HepG2 (cell line): ENCODE data around the gene CFAP69. TPM values are rescaled to one million over a fixed set of nuclear protein-coding genes. Genes with fewer than 3 reads are reported as not detected.
A peak's percentile ranks its signal among the peaks of the same experiment; 100 is the strongest.

Experiments used
- ATAD3A ChIP-seq: sonication (generic); formaldehyde crosslinking; IDR thresholded peaks from 2 replicates; pipeline ENCODE4 v1.4.0; 2020; ENCODE audit warnings: missing genetic modification reagents
- FOXA1 ChIP-seq, 2 experiments: fragments of 450-650 bp in 1 of 2; sonication (generic) in 1 of 2; formaldehyde crosslinking in 1 of 2; IDR thresholded peaks; 2 replicates each; pipeline versions ENCODE4 v1.4.0 to v1.6.1; 2016 to 2020; ENCODE audit warnings: missing genetic modification reagents in 1 of 2
- HNF4G ChIP-seq, 2 experiments: sonication (generic) in 1 of 2; formaldehyde crosslinking in 1 of 2; IDR thresholded peaks; 2 replicates each; pipeline versions ENCODE4 v1.4.0 to v1.6.1; 2011 to 2020; ENCODE audit warnings: borderline replicate concordance in 2 of 2, low read depth in 2 of 2, mild to moderate bottlenecking in 2 of 2, low read length in 1 of 2, missing genetic modification reagents in 1 of 2, moderate library complexity in 1 of 2
- IRF2 ChIP-seq: IDR thresholded peaks from 2 replicates; pipeline ENCODE4 v1.6.1; 2018; ENCODE audit warnings: missing genetic modification reagents, missing compliant biosample characterization
- MEF2D ChIP-seq: sonication (generic); formaldehyde crosslinking; IDR thresholded peaks from 2 replicates; pipeline ENCODE4 v1.5.1; 2020; ENCODE audit warnings: mild to moderate bottlenecking, missing genetic modification reagents
- NFE2 ChIP-seq: sonication (generic); formaldehyde crosslinking; IDR thresholded peaks from 2 replicates; pipeline ENCODE4 v1.4.0; 2020; ENCODE audit warnings: missing genetic modification reagents
- STAT5B ChIP-seq: sonication (generic); formaldehyde crosslinking; IDR thresholded peaks from 2 replicates; pipeline ENCODE4 v1.4.0; 2020; ENCODE audit warnings: missing genetic modification reagents
- ZFYVE20 ChIP-seq: sonication (generic); formaldehyde crosslinking; IDR thresholded peaks from 2 replicates; pipeline ENCODE4 v1.8.0; 2023; ENCODE audit warnings: low read depth, mild to moderate bottlenecking, moderate library complexity, missing genetic modification reagents, borderline replicate concordance
- ZNF260 ChIP-seq: sonication (generic); formaldehyde crosslinking; IDR thresholded peaks from 2 replicates; pipeline ENCODE4 v1.4.0; 2020; ENCODE audit warnings: missing genetic modification reagents, low read depth, mild to moderate bottlenecking, borderline replicate concordance
- ZNF337 ChIP-seq: sonication (generic); formaldehyde crosslinking; IDR thresholded peaks from 2 replicates; pipeline ENCODE4 v1.5.1; 2020; ENCODE audit warnings: missing genetic modification reagents, low read depth, mild to moderate bottlenecking, borderline replicate concordance
- ZNF644 ChIP-seq: IDR thresholded peaks from 2 replicates; pipeline ENCODE4 v1.6.1; 2016; ENCODE audit warnings: low read depth
- ZSCAN25 ChIP-seq: sonication (generic); formaldehyde crosslinking; IDR thresholded peaks from 2 replicates; pipeline ENCODE4 v1.8.0; 2022; ENCODE audit warnings: mild to moderate bottlenecking, missing genetic modification reagents
- ZSCAN31 ChIP-seq: sonication (generic); formaldehyde crosslinking; IDR thresholded peaks from 2 replicates; pipeline ENCODE4 v1.5.0; 2020; ENCODE audit warnings: low read depth, mild to moderate bottlenecking, missing genetic modification reagents
- polyA plus RNA-seq, 8 experiments: library from polyadenylated mRNA; depleted of rRNA in 3 of 8; stranded (reverse) in 7 of 8; unstranded in 1 of 8; fragments of >200 nt; fragmentation: Illumina TruSeq in 4 of 8; extraction: Trizol in 4 of 8; gene quantifications; 2 replicates each; pipeline versions ENCODE4 v1.2.1 to v1.2.3, GENCODE V29; 2011 to 2016; ENCODE audit warnings: low read depth in 4 of 8, missing spikeins in 1 of 8, mixed read lengths in 1 of 8; ENCODE audit not compliant: insufficient read depth in 1 of 8
- total RNA-seq, 5 experiments: library from RNA; depleted of rRNA; stranded (reverse); fragments of >200 nt; fragmentation: Illumina TruSeq; extraction: Trizol; gene quantifications; 2 replicates each; pipeline ENCODE4 v1.2.3, GENCODE V29; 2016; ENCODE audit warnings: low read depth in 1 of 5
- TF ChIP-seq, protein P1 (sequence below): sonication (generic); formaldehyde crosslinking; IDR thresholded peaks from 2 replicates; pipeline ENCODE4 v1.8.0; 2023; ENCODE audit warnings: mild to moderate bottlenecking, missing genetic modification reagents
- TF ChIP-seq, protein P2 (sequence below): sonication (generic); formaldehyde crosslinking; IDR thresholded peaks from 2 replicates; pipeline ENCODE4 v1.5.0; 2020; ENCODE audit warnings: mild to moderate bottlenecking, missing genetic modification reagents
- TF ChIP-seq, protein P3 (sequence below): sonication (generic); formaldehyde crosslinking; conservative IDR thresholded peaks from 2 replicates; pipeline ENCODE4 v1.4.0; 2020; ENCODE audit warnings: mild to moderate bottlenecking, missing genetic modification reagents, moderate library complexity
- TF ChIP-seq, protein P4 (sequence below): sonication (generic); formaldehyde crosslinking; IDR thresholded peaks from 2 replicates; pipeline ENCODE4 v1.5.0; 2020; ENCODE audit warnings: mild to moderate bottlenecking, missing genetic modification reagents

CFAP69 gene
- total and polyA plus RNA-seq, 2 of the 13 experiments (the other 11 are each of a cell fraction or from before 2014, with no cell fraction given), result 2.2 to 4.0 TPM

DNA sequence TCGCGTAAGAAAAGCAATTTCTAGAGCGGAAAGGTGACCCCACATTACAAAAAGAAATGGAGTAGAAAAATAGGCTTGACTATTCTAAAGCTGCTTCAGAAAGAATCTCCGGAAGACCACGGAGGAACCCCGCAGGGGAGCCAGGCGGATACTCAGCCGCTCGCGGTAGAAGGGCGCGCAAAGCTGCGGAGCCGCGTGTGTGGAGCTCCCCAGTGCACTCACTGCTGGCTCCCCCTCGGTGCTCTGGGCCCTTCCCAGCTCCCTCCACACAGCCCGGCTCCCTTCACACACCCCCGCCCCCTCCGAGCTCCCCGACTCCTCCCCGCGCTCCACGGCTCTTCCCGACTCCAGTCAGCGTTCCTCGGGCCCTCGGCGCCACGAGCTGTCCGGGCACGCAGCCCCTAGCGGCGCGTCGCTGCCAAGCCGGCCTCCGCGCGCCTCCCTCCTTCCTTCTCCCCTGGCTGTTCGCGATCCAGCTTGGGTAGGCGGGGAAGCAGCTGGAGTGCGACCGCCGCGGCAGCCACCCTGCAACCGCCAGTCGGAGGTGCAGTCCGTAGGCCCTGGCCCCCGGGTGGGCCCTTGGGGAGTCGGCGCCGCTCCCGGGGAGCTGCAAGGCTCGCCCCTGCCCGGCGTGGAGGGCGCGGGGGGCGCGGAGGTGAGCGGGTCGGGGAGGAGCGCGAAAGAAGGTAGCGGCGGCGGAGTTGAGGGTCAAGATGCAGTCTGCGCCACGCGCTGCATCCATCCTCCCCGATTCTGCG, 33.4 kb upstream of the CFAP69 start, which contains the start of gene STEAP2 (continued):
- TF ChIP-seq, protein P1, sequence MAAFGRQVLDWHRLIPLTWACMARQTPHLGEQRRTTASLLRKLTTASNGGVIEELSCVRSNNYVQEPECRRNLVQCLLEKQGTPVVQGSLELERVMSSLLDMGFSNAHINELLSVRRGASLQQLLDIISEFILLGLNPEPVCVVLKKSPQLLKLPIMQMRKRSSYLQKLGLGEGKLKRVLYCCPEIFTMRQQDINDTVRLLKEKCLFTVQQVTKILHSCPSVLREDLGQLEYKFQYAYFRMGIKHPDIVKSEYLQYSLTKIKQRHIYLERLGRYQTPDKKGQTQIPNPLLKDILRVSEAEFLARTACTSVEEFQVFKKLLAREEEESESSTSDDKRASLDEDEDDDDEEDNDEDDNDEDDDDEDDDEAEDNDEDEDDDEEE (CRISPR knock-in tag), result peak; percentile 62; the same call in 1 of the 2 replicates
- TF ChIP-seq, protein P2, sequence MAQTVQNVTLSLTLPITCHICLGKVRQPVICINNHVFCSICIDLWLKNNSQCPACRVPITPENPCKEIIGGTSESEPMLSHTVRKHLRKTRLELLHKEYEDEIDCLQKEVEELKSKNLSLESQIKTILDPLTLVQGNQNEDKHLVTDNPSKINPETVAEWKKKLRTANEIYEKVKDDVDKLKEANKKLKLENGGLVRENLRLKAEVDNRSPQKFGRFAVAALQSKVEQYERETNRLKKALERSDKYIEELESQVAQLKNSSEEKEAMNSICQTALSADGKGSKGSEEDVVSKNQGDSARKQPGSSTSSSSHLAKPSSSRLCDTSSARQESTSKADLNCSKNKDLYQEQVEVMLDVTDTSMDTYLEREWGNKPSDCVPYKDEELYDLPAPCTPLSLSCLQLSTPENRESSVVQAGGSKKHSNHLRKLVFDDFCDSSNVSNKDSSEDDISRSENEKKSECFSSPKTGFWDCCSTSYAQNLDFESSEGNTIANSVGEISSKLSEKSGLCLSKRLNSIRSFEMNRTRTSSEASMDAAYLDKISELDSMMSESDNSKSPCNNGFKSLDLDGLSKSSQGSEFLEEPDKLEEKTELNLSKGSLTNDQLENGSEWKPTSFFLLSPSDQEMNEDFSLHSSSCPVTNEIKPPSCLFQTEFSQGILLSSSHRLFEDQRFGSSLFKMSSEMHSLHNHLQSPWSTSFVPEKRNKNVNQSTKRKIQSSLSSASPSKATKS, result 0 out of 2 replicates have a peak, but pooled peaks have one; percentile 24
- TF ChIP-seq ZSCAN31 (CRISPR knock-in tag) (peak; percentile 92), IRF2 (peak; percentile 74), FOXA1 (IDR thresholded peaks at IDR 0.05) (no peak), FOXA1 (CRISPR knock-in tag; IDR thresholded peaks at IDR 0.05) (peak; percentile 37; the same call in 1 of the 2 replicates), ATAD3A (no peak), ZNF260 (CRISPR knock-in tag) (no peak), MEF2D (CRISPR knock-in tag) (0 out of 2 replicates have a peak, but pooled peaks have one; percentile 51), ZSCAN25 (peak; percentile 85), HNF4G (IDR thresholded peaks at IDR 0.05; ENCODE audit: borderline replicate concordance, low read depth, low read length) (no peak), HNF4G (CRISPR knock-in tag; IDR thresholded peaks at IDR 0.05; ENCODE audit: borderline replicate concordance, low read depth) (peak; percentile 61; the same call in 1 of the 2 replicates), NFE2 (CRISPR knock-in tag) (no peak), ZFYVE20 (CRISPR knock-in tag) (0 out of 2 replicates have a peak, but pooled peaks have one; percentile 21), ZNF337 (CRISPR knock-in tag) (peak; percentile 46; the same call in 1 of the 2 replicates), ZNF644 (CRISPR knock-in tag) (no peak), STAT5B (no peak)
- TF ChIP-seq, protein P3, sequence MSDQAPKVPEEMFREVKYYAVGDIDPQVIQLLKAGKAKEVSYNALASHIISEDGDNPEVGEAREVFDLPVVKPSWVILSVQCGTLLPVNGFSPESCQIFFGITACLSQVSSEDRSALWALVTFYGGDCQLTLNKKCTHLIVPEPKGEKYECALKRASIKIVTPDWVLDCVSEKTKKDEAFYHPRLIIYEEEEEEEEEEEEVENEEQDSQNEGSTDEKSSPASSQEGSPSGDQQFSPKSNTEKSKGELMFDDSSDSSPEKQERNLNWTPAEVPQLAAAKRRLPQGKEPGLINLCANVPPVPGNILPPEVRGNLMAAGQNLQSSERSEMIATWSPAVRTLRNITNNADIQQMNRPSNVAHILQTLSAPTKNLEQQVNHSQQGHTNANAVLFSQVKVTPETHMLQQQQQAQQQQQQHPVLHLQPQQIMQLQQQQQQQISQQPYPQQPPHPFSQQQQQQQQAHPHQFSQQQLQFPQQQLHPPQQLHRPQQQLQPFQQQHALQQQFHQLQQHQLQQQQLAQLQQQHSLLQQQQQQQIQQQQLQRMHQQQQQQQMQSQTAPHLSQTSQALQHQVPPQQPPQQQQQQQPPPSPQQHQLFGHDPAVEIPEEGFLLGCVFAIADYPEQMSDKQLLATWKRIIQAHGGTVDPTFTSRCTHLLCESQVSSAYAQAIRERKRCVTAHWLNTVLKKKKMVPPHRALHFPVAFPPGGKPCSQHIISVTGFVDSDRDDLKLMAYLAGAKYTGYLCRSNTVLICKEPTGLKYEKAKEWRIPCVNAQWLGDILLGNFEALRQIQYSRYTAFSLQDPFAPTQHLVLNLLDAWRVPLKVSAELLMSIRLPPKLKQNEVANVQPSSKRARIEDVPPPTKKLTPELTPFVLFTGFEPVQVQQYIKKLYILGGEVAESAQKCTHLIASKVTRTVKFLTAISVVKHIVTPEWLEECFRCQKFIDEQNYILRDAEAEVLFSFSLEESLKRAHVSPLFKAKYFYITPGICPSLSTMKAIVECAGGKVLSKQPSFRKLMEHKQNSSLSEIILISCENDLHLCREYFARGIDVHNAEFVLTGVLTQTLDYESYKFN (CRISPR knock-in tag), result peak; percentile 55
- TF ChIP-seq, protein P4, sequence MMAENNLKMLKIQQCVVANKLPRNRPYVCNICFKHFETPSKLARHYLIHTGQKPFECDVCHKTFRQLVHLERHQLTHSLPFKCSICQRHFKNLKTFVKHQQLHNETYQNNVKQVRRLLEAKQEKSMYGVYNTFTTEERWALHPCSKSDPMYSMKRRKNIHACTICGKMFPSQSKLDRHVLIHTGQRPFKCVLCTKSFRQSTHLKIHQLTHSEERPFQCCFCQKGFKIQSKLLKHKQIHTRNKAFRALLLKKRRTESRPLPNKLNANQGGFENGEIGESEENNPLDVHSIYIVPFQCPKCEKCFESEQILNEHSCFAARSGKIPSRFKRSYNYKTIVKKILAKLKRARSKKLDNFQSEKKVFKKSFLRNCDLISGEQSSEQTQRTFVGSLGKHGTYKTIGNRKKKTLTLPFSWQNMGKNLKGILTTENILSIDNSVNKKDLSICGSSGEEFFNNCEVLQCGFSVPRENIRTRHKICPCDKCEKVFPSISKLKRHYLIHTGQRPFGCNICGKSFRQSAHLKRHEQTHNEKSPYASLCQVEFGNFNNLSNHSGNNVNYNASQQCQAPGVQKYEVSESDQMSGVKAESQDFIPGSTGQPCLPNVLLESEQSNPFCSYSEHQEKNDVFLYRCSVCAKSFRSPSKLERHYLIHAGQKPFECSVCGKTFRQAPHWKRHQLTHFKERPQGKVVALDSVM (CRISPR knock-in tag), result peak; percentile 95
